Choroid plexus epithelial cell (primary cell): ENCODE results near the gene GRIA1.
A peak's percentile ranks its signal among the peaks of the same experiment; 100 is the strongest.

Source experiments
- DNase-seq: peaks from one replicate; pipeline ENCODE4 v3.0.0-alpha.2; 2010; ENCODE audit warnings: low read depth
- H3K4me3 ChIP-seq: 2 replicates; pipeline ENCODE4 v1.5.1; 2011; ENCODE audit warnings: low read depth, mild to moderate bottlenecking, control low read depth, low read length, moderate library complexity
- TF ChIP-seq, protein P1 (sequence below): conservative IDR thresholded peaks from 2 replicates; pipeline ENCODE4 v1.5.1; 2011; ENCODE audit warnings: low read depth, mild to moderate bottlenecking, control low read depth, inconsistent platforms, low read length, moderate library complexity

The GRIA1 gene

DNA sequence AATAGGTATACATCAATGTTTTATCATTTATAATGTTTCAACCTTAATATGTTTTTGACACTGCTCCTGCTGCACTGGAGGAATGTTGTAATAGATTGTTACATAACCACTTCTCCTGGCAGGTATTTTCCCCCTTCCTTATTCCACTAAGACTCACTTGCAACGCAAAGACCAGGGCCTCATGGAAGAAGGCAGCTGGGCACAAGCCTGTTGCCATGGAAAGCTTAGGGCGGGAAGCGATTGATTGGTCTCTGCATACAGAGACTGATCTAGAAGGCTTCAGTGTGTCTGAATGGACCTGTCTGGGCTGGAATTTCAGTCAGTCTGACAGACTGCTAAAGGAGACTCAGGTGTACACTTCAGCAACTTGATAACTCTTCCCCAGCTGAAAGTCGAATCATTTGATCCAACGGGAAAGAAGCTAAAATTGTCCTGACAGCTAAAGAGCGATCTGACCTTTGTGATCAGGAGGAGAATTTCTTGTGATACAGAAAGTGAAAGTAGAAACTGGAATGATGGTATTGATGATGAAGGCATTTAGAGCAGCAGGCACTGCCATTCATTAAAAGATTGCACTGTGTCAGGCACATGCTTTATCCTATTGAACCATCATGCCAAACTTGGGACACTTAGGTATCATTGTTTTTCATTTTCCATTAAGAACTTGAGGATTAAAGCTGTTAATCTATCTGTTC is 65.1 kb downstream of the GRIA1 start:
- H3K4me3 ChIP-seq: no peak overlapping the region
- TF ChIP-seq, protein P1, sequence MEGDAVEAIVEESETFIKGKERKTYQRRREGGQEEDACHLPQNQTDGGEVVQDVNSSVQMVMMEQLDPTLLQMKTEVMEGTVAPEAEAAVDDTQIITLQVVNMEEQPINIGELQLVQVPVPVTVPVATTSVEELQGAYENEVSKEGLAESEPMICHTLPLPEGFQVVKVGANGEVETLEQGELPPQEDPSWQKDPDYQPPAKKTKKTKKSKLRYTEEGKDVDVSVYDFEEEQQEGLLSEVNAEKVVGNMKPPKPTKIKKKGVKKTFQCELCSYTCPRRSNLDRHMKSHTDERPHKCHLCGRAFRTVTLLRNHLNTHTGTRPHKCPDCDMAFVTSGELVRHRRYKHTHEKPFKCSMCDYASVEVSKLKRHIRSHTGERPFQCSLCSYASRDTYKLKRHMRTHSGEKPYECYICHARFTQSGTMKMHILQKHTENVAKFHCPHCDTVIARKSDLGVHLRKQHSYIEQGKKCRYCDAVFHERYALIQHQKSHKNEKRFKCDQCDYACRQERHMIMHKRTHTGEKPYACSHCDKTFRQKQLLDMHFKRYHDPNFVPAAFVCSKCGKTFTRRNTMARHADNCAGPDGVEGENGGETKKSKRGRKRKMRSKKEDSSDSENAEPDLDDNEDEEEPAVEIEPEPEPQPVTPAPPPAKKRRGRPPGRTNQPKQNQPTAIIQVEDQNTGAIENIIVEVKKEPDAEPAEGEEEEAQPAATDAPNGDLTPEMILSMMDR: no peak
- no peak for DNase-seq

DNA sequence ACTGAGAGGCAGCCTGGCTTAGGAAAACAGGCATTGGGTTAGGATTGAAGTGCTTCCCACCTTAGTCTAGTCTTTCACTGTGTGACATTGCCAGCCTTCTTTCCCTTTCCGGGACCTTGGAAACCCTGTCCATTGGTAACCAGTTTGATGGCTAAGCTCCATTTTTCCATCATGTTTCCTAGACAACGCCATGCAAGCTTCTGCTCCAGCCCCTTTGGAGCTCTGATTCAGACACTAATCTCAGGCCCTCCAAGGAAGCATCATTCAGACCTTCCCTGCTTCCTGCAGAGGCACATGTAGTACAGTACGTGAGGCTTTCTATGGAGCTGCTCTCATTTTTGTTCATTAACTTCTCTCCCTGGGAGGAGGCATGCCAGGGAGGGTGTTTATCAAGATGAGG is 68.5 kb downstream of the GRIA1 start:
- no peak overlapping the region for H3K4me3 ChIP-seq
- no peak for DNase-seq
- TF ChIP-seq, protein P1: no peak

DNA sequence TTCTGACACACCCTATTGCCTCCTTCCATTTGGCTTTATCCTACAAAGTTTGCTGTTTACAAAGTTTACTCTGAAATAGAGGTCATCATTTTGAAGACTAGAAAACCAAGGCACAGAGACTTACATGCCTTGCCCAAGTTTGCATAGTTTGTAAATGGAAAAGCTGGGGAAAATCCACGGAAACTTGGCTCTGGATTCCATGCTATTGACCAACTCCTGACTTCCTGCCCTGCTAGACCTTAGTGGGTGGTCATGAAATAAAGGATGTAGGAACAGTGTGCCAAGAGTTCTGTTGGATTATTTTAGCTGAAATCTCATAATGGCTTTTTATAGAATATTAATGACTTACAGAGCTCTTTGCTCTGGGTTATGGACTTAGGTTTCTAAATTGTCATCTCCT is 69.5 kb downstream of the GRIA1 start:
- H3K4me3 ChIP-seq: no peak overlapping the region
- TF ChIP-seq, protein P1: no peak
- DNase-seq: no peak

DNA sequence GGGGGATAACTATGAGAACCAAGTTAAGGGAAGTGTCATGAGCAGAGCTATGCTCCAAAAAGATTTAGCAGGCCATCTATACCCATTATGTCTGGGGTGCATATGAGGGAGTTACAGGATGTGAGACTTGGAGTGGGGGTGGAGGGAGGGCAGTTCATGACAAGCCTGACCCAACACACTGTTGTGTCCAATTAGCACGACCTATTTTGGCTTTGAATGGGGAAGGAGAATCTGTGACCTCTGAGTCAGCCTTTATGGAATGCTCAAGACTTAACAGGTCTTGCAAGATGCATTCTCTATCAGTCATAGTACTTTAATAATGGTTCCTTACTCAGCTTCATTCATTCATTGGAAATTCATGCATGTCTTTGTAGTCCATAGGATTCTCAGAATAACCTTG is 71.7 kb downstream of the GRIA1 start:
- TF ChIP-seq, protein P1: no peak
- no peak overlapping the region for H3K4me3 ChIP-seq
- peak; percentile 75 for DNase-seq

DNA sequence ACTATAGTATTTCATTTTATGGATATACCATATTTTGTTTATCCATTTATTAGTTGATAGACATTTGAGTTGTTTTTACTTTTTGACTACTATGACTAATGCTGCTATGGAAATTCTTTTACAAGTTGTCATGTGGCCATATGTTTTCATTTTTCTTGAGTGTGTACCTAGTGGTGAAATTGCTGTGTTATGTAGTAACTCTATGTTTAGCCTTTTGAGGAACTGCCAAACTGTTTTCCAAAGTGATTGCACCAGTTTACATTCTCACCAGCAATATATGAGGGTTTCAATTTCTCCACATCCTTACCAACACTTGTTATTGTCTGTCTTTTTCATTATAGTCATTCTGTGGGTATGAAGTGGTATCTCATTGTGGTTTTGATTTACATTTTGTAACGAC is 75.4 kb downstream of the GRIA1 start:
- H3K4me3 ChIP-seq: no peak overlapping the region
- DNase-seq: peak; percentile 84
- TF ChIP-seq, protein P1: no peak

DNA sequence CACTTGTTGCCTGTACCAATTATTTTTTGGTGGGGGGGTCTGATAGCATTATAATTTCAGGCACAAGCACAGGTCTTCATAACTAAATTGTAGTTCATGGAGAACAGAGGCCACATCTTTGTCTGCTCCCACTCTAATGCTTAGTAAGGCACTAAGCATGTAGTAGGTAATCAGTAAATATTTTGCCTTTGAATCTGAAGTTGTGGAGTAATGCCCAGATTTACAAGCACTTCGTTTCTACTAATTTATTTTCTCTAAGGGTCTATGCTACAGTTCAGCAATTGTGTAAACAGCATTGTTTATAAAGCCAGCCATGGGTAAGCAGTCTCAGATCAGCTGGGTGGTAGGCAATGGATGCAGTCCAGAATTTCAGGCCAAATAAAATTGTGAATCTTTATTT is 78.6 kb downstream of the GRIA1 start:
- TF ChIP-seq, protein P1: no peak
- H3K4me3 ChIP-seq: no peak overlapping the region
- DNase-seq: no peak

DNA sequence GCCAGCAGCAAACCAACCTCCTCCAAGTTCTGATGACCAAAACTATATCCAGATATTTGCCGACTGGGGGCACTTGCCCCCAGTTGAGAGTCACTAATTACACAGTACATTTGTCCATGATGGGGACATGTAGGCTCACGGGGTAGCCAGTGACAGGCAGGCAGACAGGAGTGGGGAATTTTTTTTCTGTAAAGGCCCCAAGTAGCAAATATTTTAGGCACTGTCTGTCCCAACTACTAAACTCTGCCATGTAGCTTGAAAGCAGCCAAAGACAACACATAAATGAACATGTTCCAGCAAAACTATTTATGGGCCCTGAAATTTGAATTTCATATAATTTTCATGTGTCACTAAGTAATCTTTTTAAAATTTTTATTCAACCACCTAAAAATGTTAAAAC is 80.7 kb downstream of the GRIA1 start:
- no peak for DNase-seq
- TF ChIP-seq, protein P1: no peak
- H3K4me3 ChIP-seq: no peak overlapping the region
